VCaP (cell line): ENCODE measurements around the gene GRID2.
"Not testable (repeated sequence)": the region's sequence is repeated elsewhere in the genome, so short reads cannot be mapped to it uniquely, and the experiment has no call there.

ENCODE experiments used
- H3K27ac ChIP-seq: fragments of 450-650 bp; 2 replicates; pipeline ENCODE4 v1.5.1; 2017
- CTCF ChIP-seq: fragments of 450-650 bp; conservative IDR thresholded peaks from 2 replicates; pipeline ENCODE4 v1.5.1; 2017; ENCODE audit warnings: mild to moderate bottlenecking, moderate library complexity

The GRID2 gene

DNA sequence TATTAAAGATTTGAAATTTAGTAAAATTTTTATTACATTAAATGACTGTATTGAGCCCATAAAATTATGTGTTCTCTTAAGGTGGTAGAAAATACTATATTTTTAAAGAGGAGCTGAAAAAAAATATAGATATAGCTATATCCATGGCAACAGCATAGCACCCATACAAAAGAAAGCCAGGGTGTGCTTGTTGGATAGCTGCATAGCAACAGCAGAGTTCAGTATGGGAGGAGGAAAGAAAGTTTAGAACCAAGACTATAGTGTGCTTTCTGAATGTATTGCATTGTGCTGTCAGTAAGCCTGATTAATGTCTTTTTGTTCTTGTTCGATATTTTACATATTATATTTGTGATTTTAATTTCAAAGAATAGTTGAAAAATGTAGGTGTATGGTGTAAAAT is 78.4 kb downstream of the GRID2 start:
- no peak for TF ChIP-seq CTCF
- H3K27ac ChIP-seq = no peak overlapping the region

GRCh38 chr4:92387459-92388069 is 83.8 kb downstream of the GRID2 start:
- peak; percentile 84 for TF ChIP-seq CTCF

DNA sequence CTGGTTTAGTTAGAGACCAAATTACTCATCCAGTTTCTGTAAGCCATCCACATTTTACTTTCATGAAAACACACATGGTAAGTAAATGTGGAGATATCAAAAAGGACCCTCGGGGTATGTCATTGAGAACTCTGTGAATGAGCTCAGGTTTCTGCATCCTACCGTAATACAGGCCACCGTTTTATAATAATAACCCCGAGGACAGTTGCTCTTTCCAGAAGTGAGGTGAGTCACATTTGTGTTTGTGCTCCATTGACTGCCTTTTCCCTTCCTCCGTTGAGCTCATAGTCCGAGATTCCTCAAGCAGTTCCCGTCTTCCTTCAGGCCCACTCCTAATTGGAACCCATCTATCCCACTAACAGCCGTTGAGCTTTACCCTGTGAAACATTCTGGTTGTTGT is 95.3 kb downstream of the GRID2 start:
- no peak for TF ChIP-seq CTCF
- H3K27ac ChIP-seq = no peak overlapping the region

More at GRCh38 chr4:92387459-92388069, 83.8 kb downstream of the GRID2 start:
- no peak overlapping the region for H3K27ac ChIP-seq

- not testable (repeated sequence) for H3K27ac ChIP-seq
These were observed 99.8 kb downstream of the GRID2 start for GRCh38 chr4:92403525-92403924.

DNA sequence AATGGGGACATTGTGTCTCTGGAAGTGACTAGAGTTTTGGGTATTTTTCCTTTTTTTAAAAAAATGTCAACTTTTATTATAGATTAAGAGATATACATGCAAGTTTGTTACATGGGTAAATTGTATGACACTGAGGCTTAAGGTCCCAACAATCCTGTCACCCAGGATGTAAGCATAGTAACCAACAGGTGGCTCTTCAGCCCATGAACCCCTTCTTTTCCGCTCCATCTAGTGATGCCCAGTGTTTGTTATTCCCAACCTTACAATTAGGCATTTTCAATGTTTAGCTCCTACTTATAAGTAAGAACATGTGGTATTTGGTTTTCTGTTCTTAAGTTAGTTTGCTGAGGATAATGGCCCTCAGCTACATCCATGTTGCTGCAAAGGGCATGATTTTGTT is 102.7 kb downstream of the GRID2 start:
- TF ChIP-seq CTCF = no peak
- H3K27ac ChIP-seq = no peak overlapping the region

DNA sequence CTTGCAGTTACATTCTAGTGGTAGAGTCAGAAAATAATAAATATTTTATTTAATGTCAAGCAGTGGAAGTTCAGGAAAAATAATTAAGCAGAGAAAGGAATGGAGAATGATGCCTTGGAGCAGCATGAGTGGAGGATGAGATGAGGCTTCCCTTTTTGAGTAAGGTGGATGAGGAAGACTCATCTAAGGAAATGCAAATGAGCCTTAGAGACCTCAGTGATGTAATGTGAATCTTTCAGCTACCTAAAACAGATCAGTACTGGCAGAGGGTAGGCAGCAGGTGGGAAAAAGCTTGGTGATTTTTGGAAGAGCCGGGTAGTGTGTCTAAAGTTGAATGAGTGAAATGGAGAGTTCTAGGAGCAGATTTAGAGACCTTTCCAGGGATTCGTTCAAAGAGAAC is 118.2 kb downstream of the GRID2 start:
- no peak for TF ChIP-seq CTCF
- H3K27ac ChIP-seq = no peak overlapping the region

GRCh38 chr4:92433272-92433758 is 129.5 kb downstream of the GRID2 start:
- no peak overlapping the region for H3K27ac ChIP-seq
- no peak for TF ChIP-seq CTCF

DNA sequence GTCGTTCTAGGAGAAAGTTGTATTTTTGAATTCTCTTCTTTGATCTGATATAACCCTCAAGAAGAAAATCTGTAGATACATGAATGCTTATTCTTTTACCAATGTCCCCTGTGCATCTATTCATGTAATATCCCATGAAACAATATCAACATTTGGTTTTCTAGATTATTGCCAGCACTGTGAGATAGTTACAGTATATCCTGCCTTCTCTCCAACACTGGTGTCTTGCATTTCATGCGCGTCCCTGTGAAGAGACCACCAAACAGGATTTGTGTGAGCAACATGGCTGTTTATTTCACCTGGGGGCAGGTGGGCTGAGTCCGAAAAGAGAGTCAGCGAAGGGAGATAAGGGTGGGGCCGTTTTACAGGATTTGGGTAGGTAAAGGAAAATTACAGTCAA is 135.0 kb downstream of the GRID2 start:
- H3K27ac ChIP-seq = not testable (repeated sequence)

- H3K27ac ChIP-seq = not testable (repeated sequence)
These were observed 138.4 kb downstream of the GRID2 start for GRCh38 chr4:92442131-92442530.

DNA sequence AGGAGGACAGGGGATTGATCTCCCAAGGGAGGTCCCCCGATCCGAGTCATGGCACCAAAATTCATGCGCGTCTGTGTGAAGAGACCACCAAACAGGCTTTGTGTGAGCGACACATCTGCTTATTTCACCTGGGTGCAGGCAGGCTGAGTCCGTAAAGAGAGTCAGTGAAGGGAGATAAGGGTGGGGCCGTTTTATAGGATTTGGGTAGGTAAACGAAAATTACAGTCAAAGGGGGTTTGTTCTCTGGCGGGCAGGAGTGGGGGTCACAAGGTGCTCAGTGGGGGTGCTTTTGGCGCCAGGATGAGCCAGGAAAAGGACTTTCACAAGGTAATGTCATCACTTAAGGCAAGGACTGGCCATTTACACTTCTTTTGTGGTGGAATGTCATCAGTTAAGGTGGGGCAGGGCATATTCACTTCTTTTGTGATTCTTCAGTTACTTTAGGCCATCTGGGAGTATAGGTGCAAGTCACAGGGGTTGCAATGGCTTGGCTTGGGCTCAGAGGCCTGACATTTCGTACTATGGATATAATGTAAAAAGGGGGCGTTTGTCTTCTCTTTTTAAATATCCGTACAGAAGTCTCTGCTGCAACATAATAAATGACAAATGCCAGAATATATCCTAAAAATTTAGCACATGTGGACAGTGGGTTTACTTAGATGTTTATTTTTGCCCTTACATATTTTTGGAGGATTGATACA is 140.5 kb downstream of the GRID2 start:
- H3K27ac ChIP-seq = not testable (repeated sequence)
